Activated T-cell treated with anti-CD3 and anti-CD28 coated beads, Interleukin-2, amount 50 U/mL, for 4 hours (primary cell): ENCODE data around the gene SLC25A17. TPM values are rescaled to one million over a fixed set of nuclear protein-coding genes. Genes with fewer than 3 reads are reported as not detected.
"Not testable (repeated sequence)": the region's sequence is repeated elsewhere in the genome, so short reads cannot be mapped to it uniquely, and the experiment has no call there.

Source experiments
- ATAC-seq, 2 donors: fragments of 200-7000 bp; cut with Tn5 transposase; one replicate each; pipeline ENCODE4 v1.10.0; 2021
- DNase-seq: peaks from one replicate; pipeline ENCODE4 v3.0.0-alpha.2; 2020
- H3K27me3 Mint-ChIP-seq: one replicate; pipeline ENCODE4 v1.8.0; 2021; ENCODE audit warnings: low read depth, mixed read lengths
- H3K36me3 Mint-ChIP-seq: one replicate; pipeline ENCODE4 v1.8.0; 2022; ENCODE audit warnings: mixed read lengths; ENCODE audit not compliant: insufficient read depth
- H3K4me1 Mint-ChIP-seq: one replicate; pipeline ENCODE4 v1.8.0; 2021; ENCODE audit warnings: low read depth, mixed read lengths
- H3K4me3 Mint-ChIP-seq: one replicate; pipeline ENCODE4 v1.8.0; 2021; ENCODE audit warnings: mild to moderate bottlenecking, moderate library complexity, mixed read lengths
- H3K9me3 Mint-ChIP-seq: one replicate; pipeline ENCODE4 v1.8.0; 2021; ENCODE audit warnings: mixed read lengths
- total RNA-seq, 3 donors: library from RNA; stranded (reverse); gene quantifications; one replicate each; pipeline ENCODE4 v1.2.1, GENCODE V29; 2021

The SLC25A17 gene
- total RNA-seq, 3 donors from 2014 or later, result 30.1 to 38.4 (median 31.6) TPM

DNA sequence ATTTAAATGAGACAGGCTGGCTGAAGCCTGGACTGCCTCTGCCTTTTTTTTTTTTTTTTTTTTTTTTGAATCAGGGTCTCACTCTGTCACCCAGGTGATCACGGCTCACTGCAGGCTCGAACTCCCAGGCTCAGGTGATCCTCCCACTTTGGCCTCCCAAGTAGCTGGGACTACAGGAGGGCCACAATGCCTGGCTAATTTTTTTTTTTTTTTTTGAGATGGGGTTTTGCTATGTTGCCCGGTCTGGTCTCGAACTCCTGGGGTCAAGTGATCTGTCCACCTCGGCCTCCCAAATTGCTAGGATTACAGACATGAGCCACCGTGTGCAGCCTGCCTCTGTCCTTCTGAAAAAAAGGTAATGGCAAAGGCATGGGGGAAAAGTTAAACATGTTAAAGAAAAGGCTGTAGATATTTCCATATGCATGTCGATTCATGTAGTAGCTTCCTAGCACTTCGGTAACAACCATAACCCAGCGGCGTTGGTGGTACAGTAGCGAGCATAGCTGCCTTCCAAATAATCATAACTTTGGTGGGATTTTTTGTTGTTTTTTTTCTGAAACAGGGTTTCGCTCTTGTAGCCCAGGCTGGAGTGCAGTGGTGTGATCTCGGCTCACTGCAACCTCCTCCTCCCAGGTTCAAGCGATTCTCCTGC lies 91.1 kb downstream of the SLC25A17 start:
- no peak for DNase-seq
- Mint-ChIP-seq H3K4me1 (peaks cover 52% of the 10 kb centered on the region), H3K9me3 (no peaks in the 10 kb centered on the region), H3K4me3 (peak overlapping the region; percentile 22), H3K27me3 (no peaks in the 10 kb centered on the region), H3K36me3 (no peaks in the 10 kb centered on the region)
- no peak for ATAC-seq

- peaks cover 44% of the 10 kb centered on the region for H3K4me1 Mint-ChIP-seq
- ATAC-seq (peak; percentile 29 to 36), DNase-seq (no peak)
- H3K9me3 Mint-ChIP-seq, result no peaks in the 10 kb centered on the region
- H3K27me3 Mint-ChIP-seq, result no peaks in the 10 kb centered on the region
- no peaks in the 10 kb centered on the region for H3K36me3 Mint-ChIP-seq
- peak overlapping the region; percentile 40 for H3K4me3 Mint-ChIP-seq
Measured at GRCh38 chr22:40727070-40727963, 91.8 kb downstream of the SLC25A17 start.

- DNase-seq, result no peak
- ATAC-seq, result peak; percentile 78
- Mint-ChIP-seq H3K9me3 (no peaks in the 10 kb centered on the region), H3K36me3 (no peaks in the 10 kb centered on the region), H3K27me3 (no peaks in the 10 kb centered on the region), H3K4me1 (peaks cover 39% of the 10 kb centered on the region), H3K4me3 (peak overlapping the region; percentile 57)
Measured at GRCh38 chr22:40726514-40726913, 92.6 kb downstream of the SLC25A17 start.

GRCh38 chr22:40723396-40723933 lies 95.7 kb downstream of the SLC25A17 start:
- DNase-seq, result no peak
- Mint-ChIP-seq H3K9me3 (no peaks in the 10 kb centered on the region), H3K27me3 (no peaks in the 10 kb centered on the region), H3K4me1 (peaks cover 24% of the 10 kb centered on the region), H3K4me3 (peak overlapping the region; percentile 27), H3K36me3 (no peaks in the 10 kb centered on the region)
- ATAC-seq, result no peak

- Mint-ChIP-seq H3K4me1 (peaks cover 12% of the 10 kb centered on the region), H3K27me3 (no peaks in the 10 kb centered on the region), H3K36me3 (no peaks in the 10 kb centered on the region), H3K9me3 (no peaks in the 10 kb centered on the region), H3K4me3 (no peak overlapping the region)
- no peak for ATAC-seq
- DNase-seq, result no peak
Measured at GRCh38 chr22:40721266-40721665, 97.9 kb downstream of the SLC25A17 start.

- no peaks in the 10 kb centered on the region for H3K36me3 Mint-ChIP-seq
Measured at GRCh38 chr22:40720538-40721256, 98.4 kb downstream of the SLC25A17 start.

DNA sequence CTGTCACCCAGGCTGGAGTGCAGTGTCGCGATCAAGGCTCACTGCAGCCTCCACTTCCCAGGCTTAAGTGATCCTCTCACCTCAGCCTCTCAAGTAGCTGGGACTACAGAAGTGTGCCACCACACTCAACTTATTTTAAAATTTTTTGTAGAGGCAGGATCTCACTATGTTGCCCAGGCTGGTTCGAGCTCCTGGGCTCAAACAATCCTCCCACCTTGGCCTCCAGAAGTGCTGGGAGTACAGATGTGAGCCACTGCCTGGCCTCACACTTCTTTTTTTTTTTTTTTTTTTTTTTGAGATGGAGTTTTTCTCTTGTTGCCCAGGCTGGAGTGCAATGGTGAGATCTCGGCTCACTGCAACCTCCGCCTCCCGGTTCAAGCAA lies 99.0 kb downstream of the SLC25A17 start:
- peaks cover 12% of the 10 kb centered on the region for H3K4me1 Mint-ChIP-seq
- not testable (repeated sequence) for H3K27me3 Mint-ChIP-seq, DNase-seq, H3K36me3 Mint-ChIP-seq, ATAC-seq, H3K4me3 Mint-ChIP-seq, H3K9me3 Mint-ChIP-seq

More at GRCh38 chr22:40720538-40721256, 98.4 kb downstream of the SLC25A17 start:
- no peaks in the 10 kb centered on the region for H3K9me3 Mint-ChIP-seq
- H3K4me1 Mint-ChIP-seq, result peaks cover 12% of the 10 kb centered on the region
- no peak overlapping the region for H3K4me3 Mint-ChIP-seq
- H3K27me3 Mint-ChIP-seq, result no peaks in the 10 kb centered on the region
- ATAC-seq (no peak), DNase-seq (no peak)

Other genes with a start within 250 kb of the SLC25A17 start
- 10 to 100 TPM; 35.3 to 42.2 (median 38.2) TPM for gene MRTFA, start 182.6 kb downstream of the SLC25A17 start, total RNA-seq
- not detected for gene MCHR1, start 139.9 kb downstream of the SLC25A17 start, total RNA-seq
- gene ST13, start 37.3 kb upstream of the SLC25A17 start, total RNA-seq, result 100 to 1,000 TPM; 243 to 270 (median 253) TPM
- gene XPNPEP3, start 37.8 kb upstream of the SLC25A17 start, total RNA-seq, result 10 to 100 TPM; 16.7 to 24.7 (median 22.3) TPM
- not detected for gene DNAJB7, start 42.8 kb upstream of the SLC25A17 start, total RNA-seq
- 10 to 100 TPM; 82.6 to 86.0 (median 85.7) TPM for gene RBX1, start 132.0 kb upstream of the SLC25A17 start, total RNA-seq